ENCODE results near the gene PKP4. TPM values are rescaled to one million over a fixed set of nuclear protein-coding genes. Genes with fewer than 3 reads are reported as not detected.

PKP4 gene
- total and polyA plus RNA-seq, 9 of the 15 experiments (the other 6 are each of a cell fraction or from before 2014, with no cell fraction given) = 24.6 to 99.1 (median 74.0) TPM

DNA sequence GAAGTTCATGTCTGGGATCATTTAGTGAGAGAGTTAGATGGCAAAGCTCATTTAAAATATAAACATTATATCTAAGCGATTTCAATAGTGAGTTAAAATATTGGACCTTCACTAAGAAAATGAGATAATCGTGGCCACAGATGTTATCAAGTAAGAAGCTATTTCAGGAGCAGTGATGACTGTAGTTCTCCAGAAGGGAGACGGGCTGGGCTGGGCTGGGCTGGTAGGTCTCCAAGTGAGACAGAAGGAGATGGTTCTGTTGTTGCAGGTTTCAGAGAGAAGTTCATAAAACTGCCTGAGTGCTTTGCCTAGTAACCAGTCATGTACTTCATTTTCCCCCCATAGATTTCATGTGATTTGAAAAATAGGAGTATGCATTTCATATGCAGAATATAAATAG is 208.2 kb downstream of the PKP4 start (continued):
- TF ChIP-seq, protein P1, sequence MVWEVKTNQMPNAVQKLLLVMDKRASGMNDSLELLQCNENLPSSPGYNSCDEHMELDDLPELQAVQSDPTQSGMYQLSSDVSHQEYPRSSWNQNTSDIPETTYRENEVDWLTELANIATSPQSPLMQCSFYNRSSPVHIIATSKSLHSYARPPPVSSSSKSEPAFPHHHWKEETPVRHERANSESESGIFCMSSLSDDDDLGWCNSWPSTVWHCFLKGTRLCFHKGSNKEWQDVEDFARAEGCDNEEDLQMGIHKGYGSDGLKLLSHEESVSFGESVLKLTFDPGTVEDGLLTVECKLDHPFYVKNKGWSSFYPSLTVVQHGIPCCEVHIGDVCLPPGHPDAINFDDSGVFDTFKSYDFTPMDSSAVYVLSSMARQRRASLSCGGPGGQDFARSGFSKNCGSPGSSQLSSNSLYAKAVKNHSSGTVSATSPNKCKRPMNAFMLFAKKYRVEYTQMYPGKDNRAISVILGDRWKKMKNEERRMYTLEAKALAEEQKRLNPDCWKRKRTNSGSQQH (CRISPR knock-in tag; IDR thresholded peaks at IDR 0.05) = no peak
- TF ChIP-seq MYC (IDR thresholded peaks at IDR 0.05; ENCODE audit: low read depth, low read length) = no peak
- no peak for TF ChIP-seq MYC (CRISPR knock-in tag; IDR thresholded peaks at IDR 0.05; ENCODE audit: borderline replicate concordance, low read depth)
- TF ChIP-seq ZNF609 (CRISPR knock-in tag; IDR thresholded peaks at IDR 0.05; ENCODE audit: borderline replicate concordance) = no peak
- no peak for TF ChIP-seq HMG20A (CRISPR knock-in tag; conservative IDR thresholded peaks at IDR 0.05)
